Stimulated activated CD8-positive, alpha-beta memory T cell treated with anti-CD3 and anti-CD28 coated beads, Interleukin-4, amount 100 ng/mL, for 1 hour (primary cell): Measurements from ENCODE around the gene CD93.

Source experiments
- DNase-seq, 2 donors: peaks; one replicate each; pipeline ENCODE4 v3.0.0-alpha.2; 2020; ENCODE audit warnings: low read depth in 2 of 2, low spot score in 1 of 2

CD93 gene

DNA sequence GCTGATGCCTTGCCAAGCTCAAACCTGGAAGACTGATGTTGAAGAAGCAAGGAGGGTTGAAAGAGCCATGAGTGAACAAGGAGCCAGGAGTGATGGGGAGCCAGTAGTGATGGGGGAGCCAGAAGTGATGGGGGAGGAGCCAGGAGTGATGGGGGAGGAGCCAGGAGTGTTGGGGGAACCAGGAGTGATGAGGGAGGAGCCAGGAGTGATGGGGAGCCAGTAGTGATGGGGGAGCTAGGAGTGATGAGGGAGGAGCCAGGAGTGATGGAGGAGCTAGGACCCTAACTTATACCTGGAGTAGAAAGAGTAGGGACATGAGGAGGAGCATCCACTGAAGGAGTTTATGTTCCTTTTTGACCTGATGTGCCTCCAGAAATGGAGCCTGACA lies 14.6 kb upstream of the CD93 start:
- no peak for DNase-seq

DNA sequence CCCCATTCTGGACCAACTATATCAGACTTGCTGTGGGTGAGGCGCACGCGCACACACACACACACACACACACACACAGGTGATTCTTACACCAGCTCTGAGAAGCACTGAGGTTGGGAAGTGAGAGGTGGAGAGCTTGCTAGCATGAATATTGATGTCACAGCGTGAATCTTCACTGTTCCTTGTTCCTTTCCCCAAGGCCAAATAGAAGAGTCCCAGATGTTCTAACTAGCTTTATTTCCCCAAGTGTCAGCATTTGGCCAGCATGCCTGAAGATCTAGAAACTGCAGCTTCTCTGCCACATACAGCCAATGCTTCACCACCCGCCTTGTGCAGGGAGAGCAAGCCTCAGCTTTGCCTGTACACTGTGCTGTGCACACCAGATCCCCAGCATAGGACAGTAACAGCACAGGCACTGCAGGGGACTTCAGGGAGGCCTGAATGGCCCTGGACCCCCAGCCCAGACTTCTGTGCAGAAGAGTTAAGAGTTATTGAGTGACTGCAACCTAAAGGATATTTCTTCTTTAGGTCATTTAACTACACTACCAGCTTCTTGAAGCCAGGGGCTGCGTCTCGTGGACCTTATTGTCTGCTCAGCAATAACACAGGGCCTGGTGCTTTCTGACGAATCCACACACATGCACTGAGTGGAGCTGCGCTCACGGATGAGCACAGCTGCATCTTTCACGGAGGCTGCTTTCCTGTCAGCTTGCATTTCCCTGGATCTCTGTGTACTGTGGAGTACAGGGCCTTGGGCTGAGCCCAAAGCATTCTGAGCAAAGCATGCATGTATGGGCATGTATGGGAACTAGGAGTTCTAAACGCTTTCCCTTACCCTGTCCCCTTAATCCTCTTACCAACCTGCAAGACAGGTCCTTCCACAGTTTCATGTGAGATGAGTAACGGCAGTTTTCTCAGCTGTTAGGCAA lies 13.9 kb upstream of the CD93 start:
- DNase-seq = no peak

DNA sequence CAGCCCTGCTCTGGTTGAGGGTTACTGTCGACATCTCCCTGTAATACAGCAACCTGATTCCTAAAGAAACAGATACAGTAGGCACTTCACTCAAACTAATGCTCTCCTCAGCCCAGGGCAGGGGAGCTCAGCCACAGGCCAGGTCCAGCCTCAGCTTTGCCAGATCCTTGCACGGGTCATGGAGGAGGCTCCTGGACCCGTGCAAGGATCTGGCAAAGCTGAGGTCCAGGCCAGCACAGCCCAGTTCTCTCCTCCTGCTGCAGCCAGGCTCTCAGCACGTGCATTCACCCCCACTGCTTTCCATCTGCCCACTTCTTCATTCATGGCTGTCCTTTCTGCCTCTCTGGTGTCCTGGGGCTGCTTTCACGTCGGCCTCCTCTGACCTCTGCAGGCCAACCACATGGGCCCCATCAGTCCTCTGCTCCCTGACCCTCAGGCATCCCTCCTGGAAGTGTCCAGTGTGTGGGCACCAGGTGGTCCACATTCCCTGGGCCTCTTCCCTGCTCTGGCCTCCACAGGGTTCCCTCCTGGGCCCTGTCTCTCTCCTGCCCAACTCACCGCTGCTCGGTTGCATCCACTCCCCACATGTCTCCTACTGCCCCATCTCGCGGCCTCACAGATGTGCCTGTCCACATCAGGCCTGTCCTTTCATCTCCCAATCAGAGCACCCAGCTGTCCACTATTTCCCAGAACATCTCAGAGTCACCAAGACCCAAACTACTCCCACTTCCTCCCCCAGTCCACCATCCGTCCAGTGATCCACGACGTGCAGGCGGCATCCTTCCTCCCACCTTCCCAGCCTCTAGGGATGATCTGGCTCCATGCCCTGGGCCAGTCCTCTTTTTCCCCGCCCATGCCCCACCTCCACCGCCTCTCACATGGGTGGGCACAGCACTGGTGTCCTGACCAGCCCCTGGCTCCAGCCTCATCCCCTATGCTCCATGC lies 11.8 kb upstream of the CD93 start:
- DNase-seq = no peak

DNA sequence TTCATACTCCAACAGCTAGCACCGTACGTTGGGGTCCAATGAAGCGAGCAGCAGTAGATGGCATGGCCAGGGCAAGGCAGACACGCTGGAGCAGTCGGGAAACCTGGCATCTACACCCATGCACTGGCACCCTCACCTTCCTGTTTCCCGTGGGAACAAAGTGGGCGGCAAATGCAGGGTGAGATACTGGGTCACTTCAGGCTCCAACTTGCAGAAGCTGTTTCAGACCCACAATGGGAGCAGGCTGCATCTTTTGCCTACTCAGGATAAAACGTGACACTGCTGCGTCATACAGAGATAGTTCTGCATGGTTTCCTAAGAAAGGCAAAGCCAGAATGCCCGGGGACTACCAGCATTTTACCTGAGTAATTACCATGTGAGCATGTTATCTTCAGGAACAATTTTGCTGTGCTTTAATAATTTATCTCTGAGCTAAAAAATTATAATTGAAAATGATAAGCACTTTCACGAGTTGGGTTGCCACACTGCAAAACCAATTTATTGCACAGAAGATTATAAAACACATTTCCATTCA lies 10.9 kb upstream of the CD93 start:
- DNase-seq = no peak

DNA sequence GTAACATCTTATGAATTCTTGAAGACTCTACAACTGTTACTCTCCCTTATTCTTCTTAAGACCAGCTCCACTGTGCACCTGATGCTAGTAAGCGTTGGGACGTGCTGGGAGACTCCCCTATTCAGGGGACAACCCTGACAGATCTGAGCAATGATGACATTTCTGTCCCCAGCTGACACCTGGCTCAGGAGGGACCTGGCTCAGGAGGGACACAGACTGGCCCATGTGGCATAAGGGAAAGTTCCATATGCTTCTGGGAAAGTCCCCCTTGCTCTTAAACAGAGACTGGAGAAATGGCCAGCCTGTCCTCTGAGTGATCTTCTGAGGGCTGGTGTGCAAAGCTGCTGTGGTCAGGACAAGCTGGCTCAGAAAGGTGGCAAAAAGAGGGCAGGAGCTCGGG lies 10.0 kb upstream of the CD93 start:
- no peak for DNase-seq

DNA sequence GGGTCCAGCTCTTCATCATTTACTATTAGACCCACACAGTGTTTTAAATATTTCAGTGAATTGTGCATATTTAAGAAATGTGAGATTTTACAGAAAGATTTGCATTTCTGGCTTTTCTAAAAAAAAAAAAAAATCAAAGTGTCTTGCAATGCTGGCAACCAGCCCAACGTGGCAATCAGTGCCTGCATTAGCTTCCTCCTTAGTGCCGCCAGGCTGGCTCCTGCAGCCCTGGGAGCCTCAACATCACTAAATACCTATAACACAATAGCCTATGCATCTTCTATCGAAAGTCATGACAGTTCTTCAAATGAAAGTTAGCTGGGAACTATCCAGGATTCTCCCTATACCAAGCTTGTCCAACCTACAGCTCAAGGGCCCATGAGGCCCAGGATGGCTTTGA lies 9.4 kb upstream of the CD93 start:
- DNase-seq = no peak

DNA sequence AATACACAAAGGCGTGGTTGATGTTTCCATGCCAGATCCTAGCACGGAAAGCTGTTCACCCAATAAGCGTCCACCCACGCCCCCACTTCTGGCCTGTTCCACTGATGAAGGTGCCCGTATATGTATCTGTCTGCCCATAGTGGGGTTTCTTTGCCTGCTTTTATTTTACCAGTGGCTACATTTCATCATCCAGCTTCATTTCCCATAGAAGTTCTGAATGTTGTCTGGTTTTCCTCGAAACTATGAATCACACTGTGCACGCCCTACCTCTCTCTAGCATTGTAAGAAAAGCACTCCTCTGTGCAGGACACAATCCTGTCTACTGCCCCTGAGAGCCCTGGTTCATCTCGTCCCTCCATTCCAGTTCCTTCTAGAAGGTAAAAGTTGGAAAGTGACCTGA lies 8.8 kb upstream of the CD93 start:
- no peak for DNase-seq

DNA sequence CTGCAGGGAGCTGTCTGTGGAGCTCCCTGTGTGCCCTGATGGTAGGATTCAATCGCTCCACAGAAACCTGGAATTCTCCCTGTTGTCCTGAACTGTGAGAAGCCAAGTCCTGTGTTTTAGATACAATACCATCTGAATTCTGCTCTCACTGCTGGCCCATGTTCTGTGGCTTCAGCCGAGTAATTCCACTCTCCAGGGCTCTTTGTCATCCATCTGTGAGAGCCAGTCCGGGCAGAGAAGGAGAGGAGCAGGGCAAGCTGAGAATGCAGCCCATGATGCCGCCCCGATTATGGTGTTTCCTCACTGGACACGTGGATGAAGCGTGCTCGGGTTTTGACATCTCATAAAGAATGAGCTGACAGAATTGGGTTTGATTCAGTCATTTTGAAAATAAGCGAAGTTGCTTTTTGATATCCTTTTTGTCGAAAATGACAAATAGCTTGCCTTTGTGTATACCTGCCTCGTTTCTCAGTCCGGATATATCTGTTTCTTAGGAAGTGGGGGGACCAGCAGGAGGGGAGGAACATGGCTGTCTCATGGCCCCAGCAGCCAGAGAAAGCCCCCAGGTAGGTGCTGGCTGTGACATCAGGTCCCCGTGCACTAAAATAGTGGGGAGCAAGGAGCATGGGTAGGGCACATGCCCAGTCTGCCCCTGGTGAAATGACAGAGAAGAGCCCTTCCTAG lies 8.2 kb upstream of the CD93 start:
- DNase-seq = no peak

DNA sequence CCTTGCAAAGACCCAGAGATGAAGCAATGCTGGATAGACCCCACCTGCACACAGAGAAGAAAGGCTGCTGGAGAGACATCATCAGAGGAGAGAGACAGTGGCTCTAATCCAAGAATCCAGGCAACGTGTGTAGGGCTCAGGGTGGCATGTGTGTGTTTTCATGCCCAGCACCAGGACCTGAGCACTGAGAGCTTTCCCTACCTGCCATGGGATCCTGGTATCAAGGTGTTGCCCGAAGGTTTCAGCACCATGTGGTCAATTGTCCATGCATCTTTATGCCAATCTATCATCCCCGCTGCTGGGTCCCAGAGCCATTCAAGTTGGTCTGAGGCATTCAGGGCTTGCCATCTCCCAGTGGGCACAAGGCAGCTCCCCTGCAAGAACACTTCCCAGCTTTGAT lies 7.5 kb upstream of the CD93 start:
- no peak for DNase-seq

DNA sequence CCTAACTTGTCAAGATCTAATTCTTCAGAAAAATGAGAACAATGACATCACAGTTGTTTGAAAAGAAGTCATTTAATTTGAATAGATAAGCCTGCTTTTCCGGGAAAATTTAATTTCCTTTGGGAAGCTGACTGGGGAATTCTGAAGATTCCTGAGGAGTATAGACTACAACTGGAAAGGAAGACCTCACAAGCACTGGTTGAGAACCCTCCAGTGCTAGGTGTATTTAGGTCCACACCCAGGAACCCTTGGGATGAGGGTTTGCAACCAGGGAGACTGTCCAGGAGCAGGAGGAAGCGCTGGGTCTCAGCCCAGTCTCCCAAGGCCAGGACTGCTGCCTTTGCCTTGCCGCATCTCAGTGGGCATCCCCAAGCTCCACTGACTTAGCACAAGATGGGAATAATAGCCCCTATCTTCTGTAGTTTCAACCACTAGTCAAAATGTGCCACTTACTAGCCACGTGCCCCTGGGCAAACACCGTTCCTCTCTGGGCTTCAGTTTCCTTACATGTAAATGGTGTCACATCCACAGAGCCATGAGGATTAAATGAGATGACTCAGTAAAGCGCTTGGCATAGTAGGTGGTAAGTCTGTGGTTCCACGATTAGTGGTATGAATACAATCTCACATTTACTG lies 6.9 kb upstream of the CD93 start:
- no peak for DNase-seq

DNA sequence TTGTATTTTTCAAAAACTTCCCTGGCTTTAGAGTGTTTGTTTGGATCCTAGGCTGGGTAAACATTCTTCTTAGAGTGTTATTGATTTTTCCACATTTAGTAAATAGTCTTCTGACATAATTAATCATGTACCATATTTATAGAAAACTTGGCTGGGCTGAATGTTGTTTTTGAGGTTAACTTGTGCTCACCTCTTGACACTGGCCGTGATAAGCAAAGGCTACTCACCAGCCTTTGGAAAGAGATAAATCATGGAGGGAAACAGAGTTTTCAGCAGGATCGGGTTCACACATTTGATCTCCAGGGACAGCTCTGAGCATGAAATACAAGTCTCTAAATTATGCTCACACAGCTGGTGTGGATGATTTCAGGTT lies 6.2 kb upstream of the CD93 start:
- DNase-seq = no peak

DNA sequence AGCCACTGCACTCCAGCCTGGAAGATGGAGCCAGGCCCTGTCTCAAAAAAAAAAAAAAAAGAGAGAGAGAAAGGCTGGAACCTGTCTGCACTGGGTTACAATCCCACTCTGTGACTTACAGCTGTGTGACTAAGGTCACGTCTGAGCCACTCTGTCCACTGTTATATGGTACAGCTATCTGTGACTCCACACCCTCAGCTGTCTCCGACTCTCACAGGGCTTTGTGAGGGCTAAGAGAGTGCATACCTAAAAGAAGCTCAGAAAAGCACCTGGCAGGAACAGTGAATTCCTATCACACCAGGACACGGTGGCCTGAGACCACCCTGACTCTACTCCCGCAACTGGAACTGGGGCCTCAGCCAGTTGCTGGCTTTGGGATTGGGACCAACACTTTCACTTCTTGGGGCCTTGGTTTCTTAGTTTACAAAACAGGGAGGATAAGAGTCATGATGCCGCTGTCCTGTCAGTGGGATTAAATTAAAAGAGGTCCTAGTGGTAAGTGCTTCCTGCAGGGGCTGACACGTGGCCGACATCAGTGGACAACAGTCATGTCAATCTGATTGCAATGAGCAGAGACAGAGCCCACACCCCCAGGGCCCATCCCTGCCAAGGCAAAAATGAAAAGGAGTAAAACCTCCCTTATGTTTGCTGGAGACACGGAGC lies 5.7 kb upstream of the CD93 start:
- no peak for DNase-seq

DNA sequence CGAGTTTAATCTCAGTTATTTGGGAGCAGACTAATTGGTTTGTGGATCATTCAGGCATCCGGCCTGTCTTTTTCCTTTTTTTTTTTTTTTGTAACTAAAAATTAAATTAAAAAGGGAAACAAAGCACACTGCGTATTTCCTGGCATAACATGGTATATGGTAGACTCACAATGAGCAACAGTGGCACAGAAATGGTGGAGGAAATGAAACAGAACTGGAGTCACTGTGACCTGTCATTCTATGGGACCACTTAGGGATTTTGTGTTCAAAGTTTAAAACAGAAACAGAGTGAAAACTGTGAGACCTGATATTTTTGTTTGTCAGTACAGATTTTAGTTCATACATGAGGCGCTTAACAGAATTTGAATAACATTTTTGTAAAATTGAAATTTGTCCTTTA lies 4.8 kb upstream of the CD93 start:
- no peak for DNase-seq

DNA sequence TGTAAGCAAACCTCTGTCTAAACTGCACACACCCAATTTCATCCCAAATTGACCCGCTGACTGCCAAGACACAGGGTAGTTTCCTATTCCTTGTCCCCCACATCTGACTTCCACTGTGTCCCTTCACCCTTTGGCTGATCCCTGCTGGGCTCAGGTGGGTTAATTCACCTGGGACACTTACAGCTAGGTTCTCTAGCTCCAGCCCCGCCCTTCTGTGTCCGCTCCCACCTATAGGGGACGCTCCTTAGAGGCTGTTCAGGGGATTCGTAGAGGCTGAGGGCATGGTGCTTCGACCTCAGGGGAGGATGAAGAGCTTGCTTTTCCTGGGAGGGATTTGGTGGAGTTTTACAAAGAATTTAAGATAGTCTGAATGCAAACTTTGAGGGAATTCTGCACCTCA lies 4.0 kb upstream of the CD93 start:
- DNase-seq = no peak

DNA sequence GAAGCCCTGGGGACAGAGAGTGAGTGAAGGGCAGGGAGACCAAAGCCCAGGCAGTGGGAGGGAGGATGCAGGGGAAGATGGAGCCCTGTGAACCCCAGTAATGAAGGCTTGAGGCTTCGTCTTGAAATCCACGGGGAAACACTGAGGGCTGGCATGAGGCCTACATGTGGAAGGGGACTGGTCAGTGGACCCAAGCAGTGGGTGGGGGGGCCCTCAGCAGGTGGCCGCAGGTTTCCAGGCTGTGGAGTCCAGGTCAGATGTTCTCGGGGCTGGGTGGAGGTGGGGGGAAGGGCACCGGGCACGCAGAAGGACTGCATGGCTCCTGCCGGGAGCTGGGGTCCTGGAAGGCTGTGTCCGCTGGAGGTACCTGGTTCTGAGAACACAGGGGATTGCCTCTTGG lies 2.7 kb upstream of the CD93 start:
- DNase-seq = no peak

DNA sequence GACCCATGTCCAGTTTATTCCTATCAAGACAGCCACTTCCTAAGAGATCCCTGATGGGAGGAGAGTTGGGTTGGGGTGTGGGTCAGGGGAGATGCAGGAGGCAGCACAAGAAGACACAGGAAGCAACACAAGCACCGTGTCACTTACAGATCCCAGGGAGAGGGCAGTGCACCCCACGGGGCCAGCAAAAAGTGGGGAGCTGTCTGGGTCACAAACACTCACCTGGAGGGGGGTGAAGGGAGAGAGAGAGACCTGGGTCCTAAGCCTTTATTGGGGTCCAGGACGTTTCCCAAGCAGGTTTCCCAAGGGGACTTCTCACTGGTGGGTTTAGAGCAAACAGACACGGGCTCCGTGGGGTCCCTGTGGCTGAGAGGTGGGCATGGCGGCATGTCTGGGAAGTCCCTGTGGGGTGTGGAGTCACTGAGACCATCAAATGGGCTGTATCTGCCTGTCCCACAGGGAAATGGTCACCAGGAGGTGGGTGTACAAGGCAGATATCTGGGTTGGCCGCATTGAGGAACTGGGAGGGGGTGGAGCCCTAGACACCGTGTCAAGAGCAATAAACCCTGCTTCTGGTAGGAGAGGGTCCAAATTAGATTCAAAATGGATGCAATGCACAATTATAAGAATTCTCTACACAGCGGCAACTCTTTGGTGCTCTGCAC lies 1.6 kb upstream of the CD93 start:
- no peak for DNase-seq

DNA sequence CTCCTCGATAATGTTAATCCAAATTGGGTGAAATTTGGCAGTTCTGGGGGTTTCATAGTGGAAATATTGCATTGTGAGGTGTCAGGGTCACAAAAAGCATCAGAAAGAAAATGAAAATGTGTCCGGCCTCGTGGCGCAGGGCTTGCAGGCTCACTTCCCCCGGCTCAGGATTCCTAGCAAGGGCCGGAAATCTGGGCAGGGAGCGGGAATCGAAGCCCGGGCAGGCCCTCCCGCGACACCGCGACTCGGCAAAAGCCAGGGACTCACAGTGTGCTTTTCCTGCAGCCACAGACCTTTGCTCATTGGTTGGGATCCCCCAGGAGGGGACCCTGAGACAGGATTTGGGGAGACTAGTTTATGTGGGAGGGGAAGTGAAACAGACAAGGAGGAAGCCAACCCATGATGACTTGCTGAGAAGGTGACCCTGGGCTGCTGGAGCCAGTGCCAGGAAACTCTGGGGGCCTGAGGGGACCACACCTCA lies 847 bp upstream of the CD93 start:
- DNase-seq = no peak

DNA sequence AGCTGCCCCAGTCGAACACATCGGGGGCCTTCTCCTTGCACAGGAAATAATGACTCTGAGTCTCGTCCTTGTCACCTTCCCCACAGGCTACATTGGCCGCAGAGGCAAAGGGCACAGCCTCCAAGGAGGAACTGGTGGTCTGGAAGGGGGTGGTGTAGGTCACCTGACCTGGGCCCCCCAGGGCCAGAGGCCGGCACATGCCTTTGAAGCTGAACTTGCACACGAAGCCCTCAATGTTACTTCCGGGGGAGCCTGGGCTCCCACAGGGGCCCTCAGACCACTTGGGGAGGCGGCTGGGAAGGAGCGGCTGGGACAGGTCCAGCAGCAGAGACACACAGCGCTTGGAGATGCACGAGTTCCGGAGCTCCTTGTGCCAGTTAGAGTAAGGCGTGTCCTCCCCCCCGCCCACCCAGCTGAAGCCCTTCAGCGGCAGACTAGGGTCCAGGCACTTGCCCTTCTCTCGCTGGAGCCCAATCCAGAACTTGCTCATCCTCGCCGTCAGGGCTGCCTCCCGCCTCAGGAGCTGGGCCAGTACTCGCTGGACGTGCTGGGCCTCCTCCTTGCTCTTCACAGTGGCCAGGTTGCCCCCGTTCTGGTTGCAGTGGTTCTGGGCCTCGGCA lies 578 bp downstream of the CD93 start:
- no peak for DNase-seq

DNA sequence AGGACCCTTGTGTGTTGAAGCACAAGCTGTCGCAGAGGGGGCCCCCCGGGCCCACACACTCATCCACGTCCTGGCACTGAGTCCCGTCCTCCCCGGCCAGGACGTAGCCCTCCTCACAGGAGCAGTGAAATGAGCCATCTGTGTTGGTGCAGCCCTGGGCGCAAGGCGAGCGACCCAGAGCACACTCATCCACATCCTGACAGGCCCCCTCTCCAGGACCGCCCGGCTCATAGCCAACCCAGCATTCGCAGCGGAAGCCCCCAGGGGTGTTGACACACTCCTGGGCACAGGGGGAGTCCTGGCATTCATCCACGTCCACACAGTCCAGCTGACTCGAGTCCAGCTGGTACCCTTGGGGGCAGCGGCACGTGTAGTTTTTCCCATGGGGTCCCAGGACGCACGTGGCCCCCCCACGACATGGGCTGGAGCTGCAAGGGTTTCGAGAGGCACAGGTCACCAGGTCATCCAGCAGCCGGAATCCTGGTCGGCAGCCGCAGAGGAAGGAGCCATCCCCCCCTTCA lies 1.2 kb downstream of the CD93 start:
- no peak for DNase-seq
